GM18868 (cell line): ENCODE data around the gene TNFRSF6B.

ENCODE experiments used
- ATAC-seq: cut with Tn5 transposase; IDR thresholded peaks from one replicate; pipeline ENCODE4 v1.9.1; 2021; ENCODE audit warnings: mild to moderate bottlenecking, moderate library complexity; ENCODE audit not compliant: unreplicated experiment

The TNFRSF6B gene

GRCh38 chr20:63682384-63683139, 13.9 kb upstream of the TNFRSF6B start:
- no peak for ATAC-seq

- no peak for ATAC-seq
Measured at GRCh38 chr20:63685269-63686026, 11.0 kb upstream of the TNFRSF6B start.

GRCh38 chr20:63686094-63686491, 10.4 kb upstream of the TNFRSF6B start:
- ATAC-seq: no peak

DNA sequence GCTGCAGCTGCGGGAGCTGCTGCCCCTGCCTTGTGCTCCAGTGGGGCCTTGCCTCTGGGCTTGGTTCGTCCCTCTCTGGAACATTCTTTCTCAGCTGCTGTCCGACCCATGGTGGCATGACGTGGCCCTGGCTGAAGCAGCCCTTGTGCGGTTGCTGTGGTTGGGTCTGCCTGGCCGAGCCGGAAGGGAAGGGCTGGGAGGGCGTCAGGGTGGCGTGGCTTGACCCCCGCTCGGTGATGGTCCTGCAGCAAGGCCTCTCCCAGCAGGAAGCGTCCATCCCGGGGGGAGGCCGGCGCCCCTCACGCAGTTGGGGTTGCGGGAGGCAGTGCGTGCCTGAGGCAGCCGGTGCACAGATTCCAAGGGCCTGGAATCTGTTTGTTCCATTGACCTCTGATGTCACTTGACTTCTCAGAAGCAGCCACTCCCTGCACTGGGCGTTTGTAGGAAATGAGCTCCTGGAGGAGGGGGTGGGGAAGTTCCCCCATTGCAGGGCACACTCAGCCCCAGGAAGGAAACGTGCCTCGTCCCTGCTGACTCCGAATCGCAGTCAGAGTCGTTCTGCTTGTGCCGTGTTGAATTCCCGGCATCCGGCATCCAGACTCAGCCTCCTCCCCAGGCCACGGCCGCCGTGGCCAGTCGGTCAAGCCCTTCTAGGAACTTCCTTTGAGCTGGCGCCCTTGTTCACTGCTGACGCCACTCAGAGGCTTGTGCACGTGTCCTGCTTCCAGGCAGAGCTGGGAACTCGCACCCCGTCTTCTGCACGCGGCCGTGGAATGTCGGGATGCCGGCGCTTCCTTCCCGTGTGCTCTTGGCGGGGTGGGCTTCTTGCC, 9.7 kb upstream of the TNFRSF6B start:
- no peak for ATAC-seq

GRCh38 chr20:63687419-63688178, 8.9 kb upstream of the TNFRSF6B start:
- no peak for ATAC-seq

- ATAC-seq: no peak
Measured at GRCh38 chr20:63688228-63689045, 8.0 kb upstream of the TNFRSF6B start.

GRCh38 chr20:63689046-63690002, 7.1 kb upstream of the TNFRSF6B start:
- no peak for ATAC-seq

DNA sequence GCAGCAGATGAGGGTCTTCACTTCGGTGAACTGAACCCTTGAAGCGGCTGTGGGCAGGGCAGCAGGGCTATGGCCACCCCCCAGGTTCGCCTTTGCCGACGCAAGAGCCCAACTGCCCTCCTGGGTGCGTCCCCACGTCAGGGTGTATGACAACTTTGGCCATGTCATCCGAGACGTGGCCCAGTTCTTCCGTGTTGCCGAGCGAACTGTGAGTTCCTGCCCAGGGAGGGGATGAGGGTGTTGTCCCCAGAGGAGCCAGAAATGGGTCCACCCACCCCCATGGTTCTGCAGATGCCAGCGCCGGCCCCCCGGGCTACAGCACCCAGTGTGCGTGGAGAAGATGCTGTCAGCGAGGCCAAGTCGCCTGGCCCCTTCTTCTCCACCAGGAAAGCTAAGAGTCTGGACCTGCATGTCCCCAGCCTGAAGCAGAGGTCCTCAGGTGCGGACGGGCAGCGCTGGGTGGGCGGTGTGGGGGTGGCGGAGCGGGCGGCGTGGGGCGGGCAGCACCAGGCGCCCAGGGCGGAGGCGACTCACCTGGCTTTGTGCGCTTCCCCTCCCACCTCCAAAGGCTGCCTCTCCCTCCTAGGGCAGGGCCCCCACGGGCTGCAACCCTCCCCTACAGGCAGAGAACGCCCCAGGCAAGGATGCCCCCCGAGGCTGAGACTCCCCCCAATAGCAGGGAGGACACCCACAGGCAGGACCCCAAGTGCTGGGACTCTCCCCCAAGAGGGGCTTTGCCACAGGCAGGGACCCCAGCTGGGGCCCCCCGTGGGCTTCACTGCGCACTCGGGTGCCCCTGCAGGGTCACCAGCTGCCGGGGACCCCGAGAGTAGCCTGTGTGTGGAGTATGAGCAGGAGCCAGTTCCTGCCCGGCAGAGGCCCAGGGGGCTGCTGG, 6.2 kb upstream of the TNFRSF6B start:
- no peak for ATAC-seq

GRCh38 chr20:63690898-63691710, 5.3 kb upstream of the TNFRSF6B start:
- no peak for ATAC-seq

DNA sequence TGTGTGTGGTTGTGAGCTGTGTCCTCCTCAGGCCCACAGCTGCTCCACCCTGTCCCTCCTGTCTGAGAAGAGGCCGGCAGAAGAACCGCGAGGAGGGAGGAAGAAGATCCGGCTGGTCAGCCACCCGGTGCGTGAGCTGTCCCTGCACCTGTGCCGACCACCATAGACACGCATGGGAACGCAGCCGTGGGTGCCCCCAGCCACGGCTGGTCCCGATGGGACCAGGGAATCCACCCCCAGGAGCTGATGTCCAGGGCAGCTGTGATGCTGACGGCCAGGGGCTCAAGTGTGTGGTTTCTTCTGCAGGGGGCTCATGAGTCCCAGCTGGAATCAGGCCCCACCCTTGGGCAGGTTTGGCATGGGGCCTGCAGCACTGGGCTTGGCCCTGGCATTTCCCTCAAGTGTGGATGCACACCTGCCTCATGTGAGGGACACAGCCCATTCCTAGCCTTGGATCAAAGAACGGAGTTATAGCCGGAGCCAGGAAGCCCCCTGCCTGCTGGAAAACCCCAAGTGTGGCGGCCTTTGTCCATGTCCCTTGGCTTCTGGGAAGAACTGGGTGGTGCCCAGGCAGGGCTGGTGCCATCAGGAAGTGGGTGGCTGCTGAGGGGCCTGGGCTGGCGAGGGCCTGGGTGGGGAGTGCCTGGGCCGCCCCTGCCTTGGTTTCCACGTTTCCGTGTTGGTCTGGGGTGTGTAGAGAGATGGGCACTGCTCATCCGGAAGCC, 4.6 kb upstream of the TNFRSF6B start:
- ATAC-seq: no peak

DNA sequence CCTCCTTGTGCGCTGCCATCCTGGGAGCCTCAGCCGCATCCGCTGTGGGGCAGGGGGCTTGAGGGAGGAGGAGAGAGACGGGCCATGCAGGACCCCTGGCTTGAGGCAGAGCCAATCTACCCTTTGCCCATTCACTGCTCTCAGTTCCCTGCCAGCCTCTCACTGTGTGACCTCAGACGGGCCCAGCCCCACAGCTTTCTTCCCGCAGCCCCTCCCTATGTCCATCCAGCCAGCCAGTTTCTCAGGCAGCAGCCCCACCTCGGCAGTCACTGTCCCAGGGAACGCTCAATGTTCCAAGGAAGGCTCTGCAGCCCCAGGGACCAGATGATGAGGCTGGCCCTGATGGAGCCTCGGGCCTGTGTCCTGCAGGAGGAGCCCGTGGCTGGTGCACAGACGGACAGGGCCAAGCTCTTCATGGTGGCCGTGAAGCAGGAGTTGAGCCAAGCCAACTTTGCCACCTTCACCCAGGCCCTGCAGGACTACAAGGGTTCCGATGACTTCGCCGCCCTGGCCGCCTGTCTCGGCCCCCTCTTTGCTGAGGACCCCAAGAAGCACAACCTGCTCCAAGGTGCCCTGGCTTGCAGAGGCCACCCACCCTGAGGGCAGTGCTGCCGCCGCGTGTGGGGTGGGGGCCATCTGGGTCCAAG, 3.9 kb upstream of the TNFRSF6B start:
- ATAC-seq: no peak

DNA sequence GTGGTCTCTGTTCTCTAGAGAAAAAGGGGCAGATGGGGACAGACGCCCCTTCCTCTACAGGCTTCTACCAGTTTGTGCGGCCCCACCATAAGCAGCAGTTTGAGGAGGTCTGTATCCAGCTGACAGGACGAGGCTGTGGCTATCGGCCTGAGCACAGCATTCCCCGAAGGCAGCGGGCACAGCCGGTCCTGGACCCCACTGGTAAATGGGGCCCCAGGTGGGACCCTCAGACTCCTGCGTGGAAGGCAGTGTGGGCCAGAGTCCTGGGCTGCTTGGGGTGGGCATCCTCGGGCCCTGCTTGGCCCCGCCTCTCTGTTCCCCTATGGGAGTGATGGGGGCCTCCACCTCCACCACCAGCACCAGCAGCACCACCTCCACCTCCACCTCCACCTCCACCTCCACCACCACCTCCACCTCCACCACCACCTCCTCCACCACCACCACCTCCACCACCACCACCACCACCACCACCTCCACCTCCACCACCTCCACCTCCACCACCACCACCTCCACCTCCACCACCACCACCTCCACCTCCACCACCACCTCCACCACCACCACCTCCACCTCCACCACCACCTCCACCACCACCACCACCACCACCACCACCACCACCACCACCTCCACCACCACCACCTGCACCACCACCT, 3.2 kb upstream of the TNFRSF6B start:
- no peak for ATAC-seq

DNA sequence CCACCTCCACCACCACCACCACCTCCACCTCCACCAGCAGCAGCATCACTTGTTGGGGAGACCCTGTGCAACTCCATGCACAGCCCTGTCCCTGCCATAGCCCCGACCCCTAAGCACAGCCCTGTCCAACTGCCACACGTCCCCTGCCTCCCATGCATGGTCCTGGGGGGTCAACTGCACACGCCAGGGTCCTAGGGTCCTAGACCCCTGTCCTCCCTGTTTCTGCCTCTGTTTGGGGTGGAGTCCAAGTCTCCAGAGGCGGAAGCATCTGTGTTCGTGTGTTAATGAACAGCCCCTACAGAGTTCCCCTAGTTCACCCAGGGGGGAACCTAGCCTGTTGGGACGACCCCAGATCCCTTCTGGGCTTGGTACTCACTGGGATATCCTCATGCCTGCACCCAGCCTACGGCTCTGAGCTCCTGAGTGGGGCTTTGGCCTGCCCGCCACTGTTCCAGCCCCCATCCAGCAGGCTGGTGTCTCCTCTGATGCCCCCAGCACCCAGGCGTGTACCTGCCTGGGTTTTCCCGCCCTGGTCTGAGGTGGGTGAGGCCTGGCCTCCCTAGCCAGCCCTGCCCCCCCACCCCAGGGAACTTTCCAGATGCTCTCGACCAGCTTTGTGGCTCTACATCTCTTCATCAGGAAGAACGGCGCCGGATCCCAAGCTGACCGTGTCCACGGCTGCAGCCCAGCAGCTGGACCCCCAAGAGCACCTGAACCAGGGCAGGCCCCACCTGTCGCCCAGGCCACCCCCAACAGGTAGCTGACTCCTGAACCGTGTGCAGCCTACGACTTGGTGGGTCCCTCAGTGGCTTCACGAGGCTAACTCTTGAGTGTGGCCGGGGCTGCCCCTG, 2.5 kb upstream of the TNFRSF6B start:
- no peak for ATAC-seq
